ENCODE measurements around the gene ZNF571.

Gene ZNF571

DNA sequence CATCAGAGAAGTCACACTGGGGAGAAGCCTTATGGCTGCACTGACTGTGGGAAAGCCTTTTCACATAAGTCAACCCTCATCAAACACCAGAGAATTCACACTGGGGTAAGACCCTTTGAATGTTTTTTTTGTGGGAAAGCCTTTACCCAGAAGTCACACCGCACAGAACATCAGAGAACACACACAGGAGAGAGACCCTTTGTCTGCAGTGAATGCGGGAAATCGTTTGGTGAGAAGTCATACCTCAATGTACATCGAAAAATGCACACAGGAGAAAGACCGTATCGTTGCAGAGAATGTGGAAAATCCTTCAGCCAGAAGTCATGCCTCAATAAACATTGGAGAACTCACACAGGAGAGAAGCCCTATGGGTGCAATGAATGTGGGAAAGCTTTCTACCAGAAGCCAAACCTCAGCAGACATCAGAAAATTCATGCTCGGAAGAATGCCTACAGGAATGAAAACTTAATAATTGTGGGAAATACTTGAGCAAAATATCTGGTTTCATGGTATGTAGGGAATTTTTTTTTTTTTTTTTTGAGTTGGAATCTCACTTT is 57.1 kb downstream of the ZNF571 start:
- peaks cover 45% of the 10 kb centered on the region for H3K9me3 ChIP-seq (ENCODE audit: control insufficient read depth, low read length)
- H3K36me3 ChIP-seq (ENCODE audit: control insufficient read depth, insufficient read depth, low read length) = peaks cover 35% of the 10 kb centered on the region
- H3K4me1 ChIP-seq (ENCODE audit: control insufficient read depth, insufficient read depth, low read length, poor library complexity, severe bottlenecking) = no peaks in the 10 kb centered on the region
- no peak overlapping the region for H3K4me3 ChIP-seq (ENCODE audit: extremely low read depth, insufficient read depth, low read length, poor library complexity, severe bottlenecking)
- 76 to 86% methylated on average over 4 to 7 of the region's 7 CpGs for WGBS, 2 experiments (ENCODE audit: insufficient coverage in 2 of 2)
- no peak overlapping the region for H3K27ac ChIP-seq (ENCODE audit: low read depth, low read length, severe bottlenecking)

DNA sequence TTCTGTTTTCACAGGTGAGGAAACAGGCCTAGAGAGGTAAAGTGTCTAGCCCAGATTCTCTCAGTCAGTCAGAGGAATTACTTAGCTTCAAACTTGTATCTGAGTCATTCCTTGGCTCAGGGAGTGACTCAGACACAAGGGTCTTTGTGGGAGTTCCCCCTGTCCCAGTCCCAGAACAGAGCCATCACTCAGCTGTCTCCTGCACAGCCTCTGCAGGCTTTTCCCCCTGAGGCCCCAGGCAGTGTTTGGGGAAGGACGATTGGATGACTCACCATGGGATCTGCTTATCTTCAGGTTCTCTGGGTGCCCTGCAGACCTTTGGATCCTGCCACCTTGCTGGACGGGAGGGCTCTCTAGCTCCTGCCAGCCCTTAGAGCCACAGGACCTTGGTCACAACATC is 74.7 kb downstream of the ZNF571 start:
- no peak overlapping the region for H3K4me3 ChIP-seq (ENCODE audit: extremely low read depth, insufficient read depth, low read length, poor library complexity, severe bottlenecking)
- H3K4me1 ChIP-seq (ENCODE audit: control insufficient read depth, insufficient read depth, low read length, poor library complexity, severe bottlenecking) = no peaks in the 10 kb centered on the region
- no peak overlapping the region for H3K27ac ChIP-seq (ENCODE audit: low read depth, low read length, severe bottlenecking)
- H3K36me3 ChIP-seq (ENCODE audit: control insufficient read depth, insufficient read depth, low read length) = peaks cover 9% of the 10 kb centered on the region
- peaks cover 16% of the 10 kb centered on the region for H3K9me3 ChIP-seq (ENCODE audit: control insufficient read depth, low read length)
- WGBS, 2 experiments (ENCODE audit: insufficient coverage in 2 of 2) = 43 to 80% methylated on average over 1 of the region's 2 CpGs

All from mesodermal cell (in vitro differentiated cells).